OCI-LY7 (cell line): ENCODE measurements around the gene RBM46. TPM values are rescaled to one million over a fixed set of nuclear protein-coding genes. Genes with fewer than 3 reads are reported as not detected.

Experiments
- BruUV-seq: library from RNA; stranded (reverse); fragments of 400-500 nt; replicated peaks from 2 replicates; lab custom pipeline; 2021; lab: Mats Ljungman, UMichigan
- CTCF ChIA-PET: fragments of 300-600 bp; sonication (Branson Sonifier 250); formaldehyde crosslinking; loops from one replicate; lab custom pipeline; 2022; ENCODE audit warnings: antibody characterized with exemption; ENCODE audit not compliant: unreplicated experiment; lab: Charles Lee
- POLR2A ChIA-PET: fragments of 300-600 bp; sonication (Branson Sonifier 250); formaldehyde crosslinking; loops from one replicate; lab custom pipeline; 2022; ENCODE audit warnings: antibody characterized with exemption; lab: Charles Lee
- DNase-seq: peaks from one replicate; pipeline ENCODE4 v3.0.0-alpha.2; 2015; ENCODE audit warnings: low spot score
- H2AFZ ChIP-seq: fragments of 200-600 bp; sonication (generic), shearing (Covaris generic); 2 replicates; pipeline ENCODE4 v1.6.1; 2014; ENCODE audit warnings: mild to moderate bottlenecking, antibody characterized with exemption, low read length, moderate library complexity
- H3K27ac ChIP-seq: fragments of 200-600 bp; sonication (generic); 2 replicates; pipeline ENCODE4 v1.5.1; 2014; ENCODE audit warnings: mixed run types, low read depth, mild to moderate bottlenecking, moderate library complexity, low read length, inconsistent platforms; ENCODE audit not compliant: poor library complexity, severe bottlenecking
- H3K36me3 ChIP-seq: fragments of 200-600 bp; sonication (generic); 2 replicates; pipeline ENCODE4 v1.6.1; 2014; ENCODE audit warnings: mild to moderate bottlenecking, antibody characterized with exemption, low read length, moderate library complexity, mixed read lengths; ENCODE audit not compliant: insufficient read depth
- H3K4me1 ChIP-seq: fragments of 200-600 bp; sonication (generic); 2 replicates; pipeline ENCODE4 v1.5.1; 2014; ENCODE audit warnings: mild to moderate bottlenecking, low read length; ENCODE audit not compliant: insufficient read depth, poor library complexity, severe bottlenecking
- H3K4me2 ChIP-seq: fragments of 200-600 bp; sonication (generic); 2 replicates; pipeline ENCODE4 v1.6.1; 2014; ENCODE audit warnings: mild to moderate bottlenecking, low read length
- H3K4me3 ChIP-seq: fragments of 200-600 bp; sonication (generic); 2 replicates; pipeline ENCODE4 v1.5.1; 2014; ENCODE audit warnings: mild to moderate bottlenecking, low read depth, low read length; ENCODE audit not compliant: poor library complexity, severe bottlenecking
- H3K79me2 ChIP-seq: fragments of 200-600 bp; sonication (generic); 2 replicates; pipeline ENCODE4 v1.6.1; 2016; ENCODE audit warnings: low read depth, mild to moderate bottlenecking, low read length, moderate library complexity, mixed read lengths; ENCODE audit not compliant: insufficient read depth
- H3K9me2 ChIP-seq: fragments of 200-600 bp; sonication (generic); 2 replicates; pipeline ENCODE4 v1.6.1; 2016; ENCODE audit warnings: mild to moderate bottlenecking, low read length, mixed read lengths; ENCODE audit not compliant: insufficient read depth
- H3K9me3 ChIP-seq: fragments of 200-600 bp; sonication (generic); 2 replicates; pipeline ENCODE4 v1.6.1; 2014; ENCODE audit warnings: mild to moderate bottlenecking, mixed run types, low read length, mixed read lengths
- H4K20me1 ChIP-seq: fragments of 200-600 bp; sonication (generic); 2 replicates; pipeline ENCODE4 v1.6.1; 2014; ENCODE audit warnings: mild to moderate bottlenecking, antibody characterized with exemption, low read length, moderate library complexity, mixed read lengths; ENCODE audit not compliant: insufficient read depth
- CTCF ChIP-seq: fragments of 200-600 bp; sonication (generic); conservative IDR thresholded peaks from 2 replicates; pipeline ENCODE4 v1.5.1; 2014; ENCODE audit warnings: mild to moderate bottlenecking, antibody characterized with exemption, low read length, moderate library complexity, mixed read lengths
- EZH2phosphoT487 ChIP-seq: fragments of 200-600 bp; sonication (generic); IDR thresholded peaks from 2 replicates; pipeline ENCODE4 v1.6.1; 2018; ENCODE audit warnings: low read depth, borderline replicate concordance, mild to moderate bottlenecking, mixed run types, antibody characterized with exemption, low read length, moderate library complexity, mixed read lengths
- intact Hi-C: fragments of 100-400 bp; cut with micrococcal nuclease; formaldehyde crosslinking; loops from one replicate; pipeline ENCODE4 v1.10.0; 2022; ENCODE audit not compliant: unreplicated experiment
- total RNA-seq, 2 experiments: library from RNA; depleted of rRNA in 1 of 2; stranded (reverse); fragments of >200 nt in 1 of 2; shearing (Covaris generic) in 1 of 2; gene quantifications; 2 replicates each; pipeline ENCODE4 v1.2.3, GENCODE V29; 2014 to 2022

RBM46 gene
- total RNA-seq, 2 experiments from 2014 or later = not detected

- ChIA-PET CTCF (no interaction called here), POLR2A (no interaction called here)
- no peak for DNase-seq
- no peak overlapping the region for H2AFZ ChIP-seq
- TF ChIP-seq CTCF = no peak
- TF ChIP-seq EZH2phosphoT487 = no peak
- no peak overlapping the region for H3K27ac ChIP-seq
- H3K4me1 ChIP-seq = no peaks in the 10 kb centered on the region
- H3K4me2 ChIP-seq = no peak overlapping the region
- H3K36me3 ChIP-seq = no peaks in the 10 kb centered on the region
- H3K9me2 ChIP-seq = no peaks in the 10 kb centered on the region
- no peak overlapping the region for H3K4me3 ChIP-seq
- no peaks in the 10 kb centered on the region for H4K20me1 ChIP-seq
- H3K9me3 ChIP-seq = no peaks in the 10 kb centered on the region
- no TSS peak for BruUV-seq
- H3K79me2 ChIP-seq = no peaks in the 10 kb centered on the region
- intact Hi-C loops = no loop called here
Observed at GRCh38 chr4:154741922-154742850, 38.9 kb upstream of the RBM46 start.

DNA sequence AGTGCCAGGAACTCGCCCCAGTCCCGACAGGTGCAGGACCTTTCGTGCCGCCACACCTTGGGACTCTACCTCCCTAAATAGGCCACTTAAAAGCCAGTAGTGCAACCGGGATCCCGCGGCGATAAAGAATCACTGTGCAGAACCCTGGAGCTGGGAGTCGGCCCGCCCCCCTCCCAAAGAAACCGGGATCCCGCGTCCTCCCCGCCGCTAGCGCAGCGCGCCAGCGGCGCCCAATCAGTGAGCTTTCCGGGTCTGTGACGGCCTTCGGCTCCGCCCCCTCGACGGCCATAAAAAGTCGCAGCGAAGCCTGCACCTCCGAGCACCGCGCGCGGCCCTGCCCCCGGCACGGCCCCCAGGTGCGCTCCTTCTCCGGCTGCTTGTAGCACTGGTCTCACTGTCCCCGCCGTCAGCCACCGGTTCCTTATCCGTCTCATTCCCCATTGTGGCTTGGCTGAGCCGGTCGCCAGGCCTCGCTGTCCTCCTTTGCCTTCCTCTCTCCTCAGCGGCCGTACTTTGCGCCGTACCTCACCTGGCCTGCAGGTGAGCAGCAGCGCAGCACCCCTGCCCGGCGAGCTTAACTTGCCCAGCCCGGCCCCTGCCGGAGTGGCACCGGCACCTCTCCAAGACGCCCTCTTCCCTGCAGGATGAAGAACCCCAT lies 37.3 kb upstream of the RBM46 start, which contains the start of gene LRAT:
LRAT (plus strand) TSS at position 318 of the 658 bp plus-strand sequence; CDS start at position 645, 327 bp downstream.
- H3K4me1 ChIP-seq = no peaks in the 10 kb centered on the region
- no peaks in the 10 kb centered on the region for H3K9me3 ChIP-seq
- H3K9me2 ChIP-seq = no peaks in the 10 kb centered on the region
- ChIA-PET CTCF (no interaction called here), POLR2A (no interaction called here)
- H3K4me3 ChIP-seq = no peak within 1 kb of the TSS
- H3K36me3 ChIP-seq = no peaks in the 10 kb centered on the region
- TF ChIP-seq CTCF = no peak
- TF ChIP-seq EZH2phosphoT487 = no peak
- H3K4me2 ChIP-seq = no peak within 1 kb of the TSS
- no peak for DNase-seq
- intact Hi-C loops = no loop called here
- H3K27ac ChIP-seq = no peak within 1 kb of the TSS
- H2AFZ ChIP-seq = no peak within 1 kb of the TSS
- BruUV-seq = no TSS peak
- H3K79me2 ChIP-seq = no peaks in the 10 kb centered on the region
- H4K20me1 ChIP-seq = no peaks in the 10 kb centered on the region
